Right ventricle myocardium inferior (tissue), 1 donor: ENCODE measurements around the gene TAS1R2. TPM values are rescaled to one million over a fixed set of nuclear protein-coding genes. Genes with fewer than 3 reads are reported as not detected.

Source experiments
- ATAC-seq: fragments of 200-7000 bp; cut with Tn5 transposase; one replicate; pipeline ENCODE4 v1.9.1; 2020; ENCODE audit warnings: mild to moderate bottlenecking, moderate library complexity
- DNase-seq: peaks from one replicate; pipeline ENCODE4 v3.0.0; 2021; ENCODE audit errors: missing footprints
- intact Hi-C: fragments of 100-400 bp; cut with DNase I; formaldehyde crosslinking; loops from one replicate; pipeline ENCODE4 v1.11.0; 2022
- total RNA-seq: library from RNA; stranded (reverse); fragmentation: NEBNext Ultra II Directional; extraction: Animal tissue kit (Norgen Biotek cat#: 25700); gene quantifications from one replicate; pipeline ENCODE4 v1.2.1, GENCODE V29; 2021
- donor health status: DM: no; HTN: yes; CAD: no; lungs with severe emphysema.

TAS1R2 gene
- total RNA-seq, 1 donor from 2014 or later, result not detected

DNA sequence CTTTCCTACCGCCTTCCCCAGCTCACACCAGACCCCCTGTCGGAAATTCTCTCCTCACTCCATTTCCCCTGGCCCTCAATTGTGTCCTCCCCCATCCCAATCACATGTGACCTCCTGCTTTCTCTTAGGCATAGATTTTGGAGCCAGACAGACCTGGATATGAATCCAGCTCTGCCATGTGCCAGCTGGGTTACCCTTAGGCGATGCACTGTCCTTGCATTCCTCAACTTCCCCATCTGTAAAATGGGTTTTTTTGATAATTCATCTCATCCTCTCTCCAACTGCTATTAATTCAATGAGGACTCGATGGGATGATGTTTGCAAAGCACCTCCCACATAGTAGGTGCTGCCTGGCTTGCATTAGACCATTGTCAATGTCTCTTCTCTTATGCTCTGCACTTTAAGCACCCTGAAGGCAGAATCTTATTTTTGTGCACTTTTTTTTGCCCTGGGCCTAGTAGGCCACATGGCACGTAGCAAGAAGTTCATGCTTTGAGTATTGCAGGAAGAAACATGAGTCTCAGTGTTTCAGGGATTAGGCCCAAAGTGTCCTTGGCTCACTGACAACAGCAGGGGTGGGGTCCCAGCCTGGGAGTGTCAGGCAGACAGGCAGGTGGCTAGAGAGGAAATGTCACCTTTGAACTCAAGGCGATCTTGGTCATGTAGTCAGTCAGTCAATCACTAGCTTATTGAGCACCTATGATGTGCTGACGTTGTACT is 47.6 kb downstream of the TAS1R2 start:
- intact Hi-C loops, result no loop called here
- no peak for ATAC-seq
- no peak for DNase-seq

DNA sequence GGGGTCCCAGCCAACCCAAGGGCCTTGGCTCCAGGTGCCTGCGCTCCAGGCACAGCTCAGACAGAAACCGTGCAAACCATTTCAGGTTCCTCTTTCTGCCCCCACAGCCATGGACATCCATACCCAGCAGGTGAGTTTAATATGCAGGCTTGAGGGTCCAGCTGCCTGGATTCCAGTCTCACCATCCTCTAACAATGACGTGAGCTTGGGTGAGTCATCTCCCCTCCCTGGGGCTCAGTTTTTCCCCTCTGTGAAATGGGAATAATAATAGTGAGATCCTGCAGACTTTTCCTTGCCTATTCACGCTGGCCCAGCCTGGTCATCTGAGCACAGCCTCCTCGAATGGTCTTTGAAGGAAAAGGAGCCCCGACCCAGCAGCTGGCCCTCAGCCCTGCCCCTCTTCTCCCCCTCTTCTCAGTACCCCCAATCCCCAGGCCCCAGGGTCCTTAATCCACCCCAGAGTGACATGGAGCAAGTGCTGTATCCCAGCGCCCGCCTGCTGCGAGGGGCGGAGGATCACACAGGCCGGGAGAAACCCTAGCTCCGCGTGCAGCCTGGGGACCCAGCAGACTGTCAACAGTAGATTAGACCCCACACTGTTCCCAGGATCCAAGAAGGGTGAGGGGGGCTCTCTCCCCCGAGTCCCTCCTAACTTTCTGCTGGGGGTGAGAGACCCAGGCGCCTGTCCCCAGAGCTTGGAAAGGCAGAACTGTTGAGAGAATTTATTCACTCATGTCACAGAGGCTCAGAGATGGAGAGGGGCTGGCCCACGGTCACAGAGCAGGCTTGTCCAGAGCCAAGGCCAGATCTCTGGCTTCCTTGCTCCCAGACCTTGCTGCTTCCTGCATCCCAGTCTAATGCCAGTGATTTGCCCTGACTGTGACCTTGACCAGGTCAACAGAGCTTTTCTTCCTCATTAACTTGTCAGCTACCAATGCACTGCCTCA is 49.2 kb downstream of the TAS1R2 start:
- intact Hi-C loops, result no loop called here
- DNase-seq, result no peak
- no peak for ATAC-seq

DNA sequence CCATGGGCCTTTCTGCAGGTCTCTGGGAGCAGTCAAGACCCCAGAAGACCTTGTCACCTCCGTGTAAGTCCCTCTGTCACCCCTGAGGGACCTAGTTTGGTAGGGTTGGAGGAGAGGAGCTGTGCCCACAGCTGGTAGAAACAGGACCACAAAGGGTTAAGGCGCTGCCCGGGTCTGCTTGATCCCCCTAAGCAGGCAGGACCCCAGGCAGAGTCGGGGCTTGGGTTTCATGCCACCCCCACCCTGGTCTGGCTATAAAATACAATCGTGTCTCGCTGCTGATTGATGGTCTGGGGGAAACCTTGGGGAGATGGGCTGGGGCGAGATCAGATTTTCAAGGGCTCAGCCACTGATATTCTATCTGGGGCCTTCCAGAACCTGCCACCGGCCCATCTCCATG is 50.9 kb downstream of the TAS1R2 start:
- intact Hi-C loops, result no loop called here
- no peak for DNase-seq
- no peak for ATAC-seq

DNA sequence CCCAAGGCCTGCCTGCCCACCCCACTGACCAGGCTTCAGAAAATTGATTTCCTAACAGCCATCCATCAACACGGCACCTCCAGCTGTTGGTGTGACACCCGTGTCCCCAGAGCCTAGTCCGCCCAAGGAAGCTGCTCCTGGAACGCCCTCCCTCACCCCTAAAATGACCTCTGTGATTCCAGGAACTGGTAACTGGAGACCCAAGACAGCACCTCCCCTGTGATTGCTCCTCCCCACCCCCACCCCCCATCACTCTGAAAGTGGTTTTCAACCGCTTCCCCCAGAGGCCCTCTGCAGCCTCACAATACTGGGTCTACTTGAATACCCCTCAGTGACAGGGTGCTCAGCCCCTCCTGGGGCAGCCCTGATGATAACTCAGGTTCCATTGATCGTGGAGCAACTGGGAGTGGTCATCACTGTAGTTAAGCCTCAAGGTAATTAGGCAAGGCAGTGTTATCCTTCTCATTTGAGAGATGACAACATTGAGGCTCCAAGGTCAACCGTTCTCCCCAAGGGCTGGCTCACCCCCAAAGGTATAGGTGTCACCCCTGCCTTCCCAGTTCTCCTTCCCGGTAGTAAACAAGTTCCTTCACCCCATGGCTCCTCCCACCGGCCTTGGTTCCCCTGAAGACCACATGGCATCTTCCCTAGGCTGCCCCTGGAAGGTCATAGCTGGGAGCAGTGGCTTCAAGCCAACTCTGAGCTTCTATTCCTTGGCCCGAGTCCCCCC is 52.0 kb downstream of the TAS1R2 start:
- intact Hi-C loops, result no loop called here
- no peak for DNase-seq
- no peak for ATAC-seq

DNA sequence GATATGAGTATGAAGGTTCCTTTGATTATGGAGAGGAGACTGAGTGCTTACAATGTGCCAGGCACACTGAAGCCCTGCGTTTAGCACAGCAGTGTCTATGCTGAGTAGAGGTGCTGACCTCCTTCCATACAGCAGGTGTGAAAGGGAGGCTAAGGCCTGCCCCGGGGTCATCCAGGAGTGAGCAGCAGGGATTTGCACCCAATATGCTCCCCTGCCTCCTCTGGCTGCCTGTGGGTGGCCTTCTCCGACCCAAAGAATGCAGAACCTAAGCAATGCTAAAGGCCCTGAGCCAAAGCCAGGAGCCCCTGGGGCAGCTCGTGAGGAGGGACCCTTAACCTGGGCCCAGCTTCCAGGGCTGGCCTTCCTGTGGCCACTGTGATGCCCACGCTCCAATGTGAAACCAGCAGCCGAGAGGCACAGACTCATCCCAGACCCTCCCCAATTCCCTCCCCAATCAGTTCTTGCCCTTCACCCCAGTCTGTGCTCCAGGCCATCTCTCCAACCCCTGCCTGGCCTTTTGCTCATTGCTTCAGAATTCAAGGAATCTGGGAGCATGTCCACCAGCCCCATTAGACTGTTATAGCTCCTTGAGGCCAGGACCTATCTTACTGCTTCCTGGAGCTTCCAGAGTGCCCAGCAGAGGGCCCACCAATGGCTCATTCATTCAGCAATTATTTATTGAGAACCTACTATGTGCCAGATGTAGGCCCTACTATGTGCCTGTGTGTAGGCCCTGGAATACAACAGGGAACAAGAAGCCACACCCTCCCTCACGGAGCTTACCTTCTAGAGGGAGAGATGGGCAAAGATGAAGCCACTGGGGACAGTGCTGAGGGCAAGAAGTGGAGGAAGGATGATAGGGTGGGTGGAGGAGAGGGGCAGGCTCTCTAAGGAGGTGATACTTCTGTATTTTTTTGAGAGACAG is 53.3 kb downstream of the TAS1R2 start:
- intact Hi-C loops, result no loop called here
- ATAC-seq (no peak), DNase-seq (no peak)

DNA sequence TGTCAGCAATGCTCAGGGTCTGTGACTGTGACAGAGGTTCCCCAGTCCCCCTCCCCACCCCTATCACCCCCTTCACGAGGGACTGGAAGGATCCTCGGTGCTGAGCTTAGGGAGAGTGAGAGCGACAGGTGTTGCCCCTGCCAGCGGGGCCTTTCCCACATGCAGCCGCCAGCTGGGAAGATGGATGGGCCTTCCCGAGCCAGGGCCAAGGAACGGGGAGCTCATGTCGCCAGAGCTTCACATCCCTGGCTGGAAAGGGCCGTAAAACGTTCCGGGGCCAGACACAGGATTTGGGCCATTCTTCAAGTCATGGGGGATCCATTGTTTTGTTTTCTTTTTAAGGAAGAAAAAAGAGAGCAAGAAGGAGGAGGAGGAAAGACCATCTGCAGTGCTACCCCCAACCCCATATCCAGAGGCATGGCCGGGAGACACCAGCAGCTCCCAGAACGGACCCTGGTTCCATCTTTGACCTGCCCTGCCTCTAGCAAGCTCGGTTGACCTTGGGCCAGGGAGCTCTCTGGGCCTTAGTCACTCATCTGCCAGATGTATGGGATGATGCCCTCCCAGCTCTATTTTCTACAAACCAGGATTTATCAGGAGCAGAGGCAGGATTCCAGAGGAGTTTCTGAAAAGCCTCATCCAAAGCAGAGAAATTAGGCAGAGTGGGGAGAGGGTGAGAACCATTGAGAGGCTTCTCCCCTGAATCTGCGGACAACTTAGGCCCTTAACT is 54.1 kb downstream of the TAS1R2 start:
- ATAC-seq (no peak), DNase-seq (no peak)
- intact Hi-C loops, result no loop called here

DNA sequence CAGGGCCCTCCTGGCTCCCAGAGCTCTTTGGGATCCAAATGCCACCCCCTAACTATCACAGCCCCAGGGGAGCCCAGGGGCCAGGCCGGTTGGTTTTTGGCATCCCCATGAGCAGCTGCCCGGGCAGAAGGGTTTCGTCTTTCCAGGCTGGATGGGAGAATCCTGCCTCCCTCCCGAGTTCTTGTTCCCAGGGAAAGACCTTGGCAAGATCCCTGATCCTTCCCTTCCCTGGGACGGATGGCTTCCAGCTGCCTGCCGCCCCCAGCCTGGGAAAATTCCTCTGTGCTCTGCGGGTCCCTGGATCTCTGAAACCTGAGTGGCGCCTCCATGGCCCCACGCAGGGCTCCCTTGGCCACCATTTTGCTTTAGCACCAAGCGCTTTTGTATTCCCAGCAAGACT is 55.6 kb downstream of the TAS1R2 start:
- intact Hi-C loops, result no loop called here
- ATAC-seq, result no peak

DNA sequence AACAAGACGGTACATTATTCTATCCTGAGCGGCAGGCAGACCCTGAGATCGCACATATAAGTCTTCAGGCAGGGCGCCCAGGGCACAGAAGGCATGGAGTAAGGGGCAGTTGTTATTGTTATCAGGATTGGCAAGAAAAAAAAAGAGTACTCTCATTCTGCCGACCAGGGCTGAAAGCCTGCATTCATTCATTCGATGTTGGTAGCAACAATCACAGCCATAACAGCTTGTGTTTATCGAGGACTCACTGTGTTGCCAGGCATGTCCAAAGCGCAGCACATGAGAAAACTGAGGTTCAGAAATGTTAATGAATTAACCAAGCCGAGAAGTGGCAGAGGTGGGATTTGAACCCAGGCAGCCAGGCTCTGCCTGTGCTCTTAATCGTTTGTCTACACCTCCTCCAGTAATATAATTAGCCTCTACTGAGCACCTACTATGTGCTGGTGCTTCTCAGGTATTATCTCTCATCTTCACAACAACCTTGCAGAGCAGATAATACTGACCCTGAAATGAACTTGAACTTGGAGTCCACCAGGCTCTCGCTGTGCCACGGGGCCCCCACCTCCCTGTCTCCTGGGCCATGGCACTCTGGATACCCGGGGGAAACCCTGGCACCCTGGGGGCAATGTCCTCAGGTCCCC is 56.2 kb downstream of the TAS1R2 start:
- intact Hi-C loops, result no loop called here
- ATAC-seq, result no peak
- no peak for DNase-seq

More for the DNA sequence above, 55.6 kb downstream of the TAS1R2 start:
- DNase-seq, result no peak

DNA sequence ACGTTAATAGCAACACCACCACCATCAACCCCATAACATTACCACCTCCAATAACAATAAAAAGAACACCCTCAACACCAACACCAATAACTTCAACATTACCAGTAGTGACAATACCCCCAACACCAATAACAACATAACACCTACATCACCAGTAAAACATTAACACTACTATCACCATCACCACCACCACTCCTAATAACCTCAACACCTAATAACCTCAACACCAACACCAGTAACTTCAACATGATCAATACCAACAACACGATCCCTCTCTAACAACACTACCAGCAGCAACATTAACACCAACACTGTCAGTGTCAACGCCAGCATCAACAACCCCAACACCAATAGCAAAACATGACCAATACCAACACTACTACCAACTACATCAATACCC is 57.2 kb downstream of the TAS1R2 start:
- intact Hi-C loops, result no loop called here
- DNase-seq (no peak), ATAC-seq (no peak)

DNA sequence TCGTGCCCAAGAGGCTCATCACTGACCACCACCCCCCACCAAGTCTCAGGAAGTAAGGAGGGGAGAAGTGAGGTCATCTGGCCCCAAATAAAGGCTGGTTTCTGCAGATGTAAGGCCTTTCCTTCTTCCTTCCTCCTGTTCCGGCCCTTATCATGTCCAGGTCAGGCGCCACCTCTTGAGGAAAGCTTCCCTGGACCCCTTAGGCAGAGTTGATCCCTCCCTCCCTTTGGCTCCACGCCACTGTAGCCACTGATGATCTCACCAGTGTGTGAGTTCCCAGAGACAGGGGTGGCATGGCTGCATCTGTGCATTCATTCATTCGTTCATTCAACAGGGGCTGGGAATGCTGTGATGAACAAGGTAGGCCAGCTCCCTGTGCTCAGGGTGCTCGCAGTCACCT is 59.2 kb downstream of the TAS1R2 start:
- DNase-seq (no peak), ATAC-seq (no peak)
- intact Hi-C loops, result no loop called here

DNA sequence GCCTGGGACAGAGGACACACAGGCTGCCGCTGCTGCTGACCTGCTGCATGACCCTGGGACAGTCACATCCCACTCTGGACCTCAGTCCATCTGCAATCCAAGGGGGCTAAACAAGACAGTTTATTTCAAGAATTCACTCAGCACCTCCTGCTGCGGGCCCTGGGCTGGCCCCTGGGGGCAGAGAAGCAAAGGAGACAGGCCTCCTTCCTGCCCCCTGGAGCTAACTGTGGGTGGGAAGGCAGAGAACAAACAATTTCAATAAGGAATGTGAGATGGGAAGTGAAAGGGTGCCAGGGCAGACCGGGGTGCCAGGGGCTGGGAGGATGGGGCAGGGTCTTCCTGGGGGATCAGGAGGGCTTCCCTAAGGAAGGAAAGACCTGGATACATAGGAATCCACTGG is 60.0 kb downstream of the TAS1R2 start:
- intact Hi-C loops, result no loop called here
- ATAC-seq, result no peak
- DNase-seq, result no peak

DNA sequence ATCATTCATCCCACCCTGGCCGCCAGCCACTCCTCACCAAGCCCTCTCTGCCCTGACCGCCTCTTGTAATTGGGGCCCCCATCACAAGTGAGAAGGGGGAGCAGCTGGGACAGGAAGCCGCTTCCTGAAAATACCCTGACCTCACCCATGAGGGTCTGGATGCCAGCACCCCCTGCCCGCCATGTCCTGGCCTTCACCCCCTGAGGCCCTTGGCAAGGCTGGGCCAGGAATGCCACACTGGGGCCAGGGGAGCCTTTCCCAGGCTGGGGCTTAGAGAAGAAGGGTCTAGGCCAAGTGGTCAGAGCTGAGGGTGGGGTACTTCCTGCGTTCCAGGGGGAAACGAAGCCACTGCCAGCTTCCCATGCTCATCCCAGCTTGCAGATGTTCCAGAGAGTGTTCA is 60.5 kb downstream of the TAS1R2 start:
- no peak for ATAC-seq

DNA sequence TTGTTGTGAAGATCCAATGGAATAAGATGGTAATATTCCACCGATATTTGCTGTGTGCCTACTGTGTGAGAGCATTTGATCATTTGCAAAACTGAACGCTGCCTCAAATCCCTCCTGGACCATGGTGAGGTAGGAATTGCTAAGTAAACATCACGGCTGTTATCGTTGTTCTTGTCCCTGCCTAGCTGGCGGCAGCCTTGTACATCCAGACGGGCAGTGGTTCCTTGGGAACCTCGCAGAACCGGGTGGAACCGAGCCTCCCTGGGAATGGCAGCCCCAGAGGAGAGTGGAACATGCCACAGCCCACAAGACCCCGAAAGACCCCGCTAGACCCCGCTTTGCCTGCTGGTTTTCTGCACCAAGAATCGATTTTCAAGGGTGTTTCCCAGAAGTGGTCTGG is 60.9 kb downstream of the TAS1R2 start:
- DNase-seq (no peak), ATAC-seq (no peak)
- intact Hi-C loops, result no loop called here

More for the DNA sequence above, 60.5 kb downstream of the TAS1R2 start:
- intact Hi-C loops, result no loop called here
- no peak for DNase-seq

DNA sequence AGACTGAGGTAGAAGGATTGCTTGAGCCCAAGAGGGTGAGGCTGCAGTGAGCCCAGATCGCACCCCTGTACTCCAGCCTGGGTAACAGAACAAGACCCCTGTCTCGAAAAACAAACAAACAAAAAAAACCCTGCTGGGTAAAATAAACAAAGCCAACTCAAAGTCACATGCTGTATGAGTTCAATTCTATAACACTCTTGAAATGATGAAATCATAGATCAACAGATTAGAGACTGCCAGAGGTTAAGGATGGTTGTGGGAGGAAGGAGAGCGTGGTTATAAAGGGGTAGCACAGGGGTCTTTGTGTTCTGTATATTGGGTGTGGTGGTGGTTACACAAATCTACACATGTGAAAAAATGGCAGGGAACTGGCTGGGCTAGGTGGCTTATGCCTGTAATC is 62.5 kb downstream of the TAS1R2 start:
- no peak for DNase-seq
- intact Hi-C loops, result no loop called here
- ATAC-seq, result no peak

DNA sequence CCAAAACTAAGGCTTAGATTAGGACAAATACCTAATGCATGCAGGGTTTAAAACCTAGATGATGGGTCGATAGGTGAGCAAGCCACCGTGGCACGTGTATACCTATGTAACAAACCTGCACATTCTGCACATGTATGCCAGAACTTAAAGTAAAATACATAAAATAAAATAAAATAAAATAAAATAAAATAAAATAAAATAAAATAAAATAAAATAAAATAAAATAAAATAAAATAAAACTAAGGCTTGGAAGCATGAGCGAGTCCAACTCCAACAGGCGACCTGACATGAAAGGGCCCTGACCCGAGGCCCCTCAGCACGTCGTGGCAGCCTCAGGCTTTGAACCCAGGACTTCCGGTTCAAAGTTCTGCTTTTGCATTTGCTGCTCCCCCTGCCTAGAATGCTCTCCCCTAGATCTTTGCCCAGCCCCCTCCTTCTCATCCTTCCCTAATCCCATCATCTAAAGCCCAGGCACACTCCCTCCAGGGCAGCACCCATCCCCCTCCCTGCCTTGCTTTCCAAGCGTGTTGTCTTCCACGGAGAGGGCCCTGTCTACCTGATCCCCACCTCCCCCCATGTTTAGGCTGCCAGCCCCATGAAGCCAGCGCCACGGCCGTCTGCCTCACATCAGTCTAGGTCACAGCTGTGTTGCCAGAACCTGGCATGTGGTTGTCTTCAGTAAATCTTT is 64.3 kb downstream of the TAS1R2 start:
- intact Hi-C loops, result no loop called here
- ATAC-seq (no peak), DNase-seq (no peak)

DNA sequence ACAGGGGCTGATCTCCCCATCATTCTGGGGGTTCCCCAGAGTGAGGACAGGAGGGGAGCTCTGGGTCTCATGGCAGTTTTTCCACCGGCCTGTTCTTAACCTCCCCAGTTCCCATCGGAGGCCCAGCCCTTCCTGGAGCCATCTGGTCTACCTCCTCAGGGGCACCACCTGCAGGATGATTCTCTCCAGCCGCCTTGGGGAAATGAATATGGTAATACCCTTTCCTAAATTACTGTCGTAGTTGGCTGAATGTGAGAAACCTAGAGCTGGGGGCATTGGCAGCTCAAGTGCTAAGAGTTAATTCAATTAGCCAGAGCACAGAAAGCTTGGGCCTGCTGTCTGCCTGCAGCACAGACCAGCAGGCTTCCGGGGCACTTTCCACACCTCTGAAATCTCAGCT is 64.9 kb downstream of the TAS1R2 start:
- ATAC-seq (no peak), DNase-seq (no peak)
- intact Hi-C loops, result no loop called here

DNA sequence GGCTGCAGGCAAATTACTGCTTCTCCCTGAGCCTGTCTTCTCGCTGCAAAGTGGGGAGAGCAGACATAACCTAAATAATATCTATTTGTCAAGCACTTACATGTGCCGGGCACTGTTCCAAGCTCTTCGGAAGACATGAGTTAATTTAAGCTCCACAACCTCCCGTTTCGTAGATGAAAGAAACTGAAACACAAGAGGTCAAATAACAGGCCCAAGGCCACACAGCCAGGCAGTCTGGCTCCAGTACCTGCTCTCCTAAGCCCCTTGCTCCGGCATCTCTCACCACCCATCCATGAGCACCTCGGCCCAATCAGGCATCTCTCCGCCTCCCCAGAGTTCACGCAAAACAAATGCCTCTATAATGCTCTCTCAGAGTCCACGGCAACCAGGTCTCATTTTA is 65.4 kb downstream of the TAS1R2 start:
- DNase-seq, result no peak
- intact Hi-C loops, result no loop called here
- ATAC-seq, result no peak
